NCI-H2227 (cell line): Measurements from ENCODE around the gene LRFN5.
"Not testable (repeated sequence)": the region's sequence is repeated elsewhere in the genome, so short reads cannot be mapped to it uniquely, and the experiment has no call there.

ENCODE experiments used
- DNase-seq: peaks from one replicate; lab custom pipeline; 2025; ENCODE audit not compliant: unreplicated experiment; lab: John Stamatoyannopoulos, UW

Gene LRFN5

GRCh38 chr14:41878321-41878720 lies 271.6 kb downstream of the LRFN5 start:
- DNase-seq = no peak

DNA sequence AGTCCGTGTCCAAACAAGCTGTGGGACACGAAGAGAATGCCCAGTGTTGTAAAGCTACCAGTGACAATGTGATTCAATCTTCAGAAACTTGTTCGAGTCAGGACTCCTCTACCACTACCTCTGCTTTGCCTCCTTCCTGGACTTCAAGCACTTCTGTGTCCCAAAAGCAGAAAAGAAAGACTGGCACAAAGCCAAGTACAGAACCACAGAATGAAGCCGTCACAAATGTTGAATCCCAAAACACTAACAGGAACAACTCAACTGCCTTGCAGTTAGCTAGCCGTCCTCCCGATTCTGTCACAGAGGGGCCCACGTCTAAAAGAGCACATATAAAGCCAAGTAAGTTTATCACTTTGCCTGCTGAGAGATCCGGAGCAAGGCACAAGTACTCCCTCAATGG lies 284.9 kb downstream of the LRFN5 start:
- DNase-seq = no peak

DNA sequence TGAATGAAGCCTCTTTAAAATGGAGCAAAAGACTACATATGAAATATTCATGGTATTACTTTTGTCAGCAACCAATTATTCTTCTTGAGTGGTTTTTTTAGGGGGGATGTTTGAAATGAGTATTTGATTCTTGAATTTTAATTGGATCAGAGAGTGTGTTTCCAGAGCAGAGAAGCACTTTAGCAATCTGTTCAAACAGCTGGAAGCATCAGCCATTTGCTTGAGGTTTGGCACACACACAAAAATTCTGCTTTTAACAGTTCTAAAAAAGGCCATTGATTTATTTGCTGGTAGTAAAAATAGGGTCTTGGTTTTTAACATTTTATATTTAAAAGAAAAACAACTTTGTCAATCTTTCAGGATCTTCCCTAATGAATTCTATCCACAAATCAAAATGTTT lies 292.7 kb downstream of the LRFN5 start:
- DNase-seq = no peak

GRCh38 chr14:41900644-41901043 lies 294.0 kb downstream of the LRFN5 start:
- DNase-seq = no peak

GRCh38 chr14:41901089-41901488 lies 294.4 kb downstream of the LRFN5 start:
- no peak for DNase-seq

GRCh38 chr14:41905394-41905964 lies 298.8 kb downstream of the LRFN5 start:
- no peak for DNase-seq

DNA sequence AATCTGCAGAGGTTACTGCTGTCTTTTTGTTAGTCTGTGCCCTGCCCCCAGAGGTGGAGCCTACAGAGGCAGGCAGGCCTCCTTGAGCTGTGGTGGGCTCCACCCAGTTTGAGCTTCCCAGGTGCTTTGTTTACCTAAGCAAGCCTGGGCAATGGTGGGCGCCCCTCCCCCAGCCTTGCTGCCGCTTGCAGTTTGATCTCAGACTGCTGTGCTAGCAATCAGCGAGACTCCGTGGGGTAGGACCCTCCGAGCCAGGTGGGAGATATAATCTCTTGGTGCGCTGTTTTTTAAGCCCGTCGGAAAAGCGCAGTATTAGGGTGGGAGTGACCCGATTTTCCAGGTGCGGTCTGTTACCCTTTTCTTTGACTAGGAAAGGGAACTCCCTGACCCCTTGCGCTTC lies 304.5 kb downstream of the LRFN5 start:
- not testable (repeated sequence) for DNase-seq

DNA sequence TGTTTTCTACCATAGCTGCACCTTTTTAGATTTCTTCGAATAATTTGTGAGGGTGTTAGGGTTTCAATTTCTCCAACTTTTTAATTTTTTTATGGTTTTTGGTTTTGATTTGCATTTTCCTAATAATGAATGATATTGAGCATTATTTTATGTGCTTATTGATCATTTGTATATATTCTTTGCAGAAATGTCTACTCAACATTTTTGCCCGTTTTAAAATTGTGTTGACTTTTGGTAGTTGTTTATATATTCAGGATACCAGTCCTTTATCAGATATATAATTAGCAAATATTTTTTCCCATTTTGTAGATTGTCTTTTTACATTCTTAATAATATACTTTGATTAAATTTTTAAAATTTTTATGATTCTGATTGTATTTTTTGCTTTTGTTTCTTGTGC lies 306.7 kb downstream of the LRFN5 start:
- DNase-seq = no peak

DNA sequence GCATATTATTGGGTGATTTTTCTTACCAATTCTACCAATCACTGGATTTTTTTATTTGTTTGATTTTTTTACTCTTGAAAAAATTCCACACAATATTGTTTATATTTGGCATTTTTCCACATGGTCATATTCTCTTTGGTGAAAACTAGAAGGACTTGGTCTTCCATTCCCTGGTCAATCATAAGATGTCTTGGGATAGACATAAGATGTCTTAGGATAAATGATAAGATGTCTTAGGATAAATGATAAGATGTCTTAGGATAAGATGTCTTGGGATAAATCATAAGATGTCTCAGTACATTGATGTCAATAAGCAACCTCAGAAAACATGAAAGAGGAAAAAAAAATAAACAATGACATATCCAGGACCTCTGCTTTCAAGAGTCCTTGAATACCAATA lies 309.1 kb downstream of the LRFN5 start:
- no peak for DNase-seq

DNA sequence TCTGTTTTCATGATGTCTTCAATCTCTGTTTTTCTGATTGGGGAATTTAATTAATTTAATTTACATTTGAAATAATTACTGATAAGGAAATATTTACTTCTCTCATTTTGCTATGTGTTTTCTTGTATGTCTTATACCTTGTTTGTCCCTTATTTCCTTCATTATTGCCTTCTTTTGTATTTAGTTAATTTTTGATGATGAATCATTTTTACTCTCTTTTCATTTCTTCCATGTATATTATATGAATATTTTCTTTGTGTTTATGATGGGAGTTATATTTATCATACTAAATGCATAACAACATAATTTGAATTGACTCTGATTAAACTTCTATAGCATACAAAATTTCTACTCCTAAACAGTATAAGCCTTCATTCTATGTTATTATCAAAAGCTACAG lies 309.6 kb downstream of the LRFN5 start:
- DNase-seq = no peak

GRCh38 chr14:41925409-41925808 lies 318.7 kb downstream of the LRFN5 start:
- DNase-seq = no peak

GRCh38 chr14:41950428-41951151 lies 343.9 kb downstream of the LRFN5 start:
- no peak for DNase-seq
